Activated naive CD4-positive, alpha-beta T cell treated with anti-CD3 and anti-CD28 coated beads for 36 hours (primary cell): ENCODE data around the gene FPR1. TPM values are rescaled to one million over a fixed set of nuclear protein-coding genes. Genes with fewer than 3 reads are reported as not detected.

Experiments
- CTCF ChIA-PET: fragments of 350-600 bp; sonication (Branson Sonifier 250); formaldehyde crosslinking; loops from one replicate; lab custom pipeline; 2021; ENCODE audit warnings: antibody characterized with exemption; lab: Charles Lee
- DNase-seq: peaks from one replicate; pipeline ENCODE4 v3.0.0-alpha.2; 2020
- H3K27ac Mint-ChIP-seq: one replicate; pipeline ENCODE4 v1.8.0; 2021; ENCODE audit warnings: mild to moderate bottlenecking, mixed read lengths
- H3K27me3 Mint-ChIP-seq: one replicate; pipeline ENCODE4 v1.8.0; 2021; ENCODE audit warnings: low read depth, mixed read lengths
- H3K36me3 Mint-ChIP-seq: one replicate; pipeline ENCODE4 v1.8.0; 2021; ENCODE audit warnings: low read depth, mixed read lengths
- H3K4me1 Mint-ChIP-seq: one replicate; pipeline ENCODE4 v1.8.0; 2021; ENCODE audit warnings: low read depth, mixed read lengths
- H3K4me3 Mint-ChIP-seq: one replicate; pipeline ENCODE4 v1.8.0; 2021; ENCODE audit warnings: mild to moderate bottlenecking, moderate library complexity, mixed read lengths
- H3K9me3 Mint-ChIP-seq: one replicate; pipeline ENCODE4 v1.8.0; 2021; ENCODE audit warnings: mixed read lengths
- intact Hi-C: fragments of 100-400 bp; cut with micrococcal nuclease; formaldehyde crosslinking; loops from one replicate; pipeline ENCODE4 v1.15.1; 2023
- total RNA-seq, 2 experiments: library from RNA; stranded (reverse); gene quantifications; one replicate each; pipeline ENCODE4 v1.2.3, GENCODE V29; 2021

FPR1 gene
- total RNA-seq, 2 experiments from 2014 or later, result not detected

- Mint-ChIP-seq H3K4me3 (no peak overlapping the region), H3K4me1 (no peaks in the 10 kb centered on the region), H3K27me3 (no peaks in the 10 kb centered on the region), H3K36me3 (peaks cover 3% of the 10 kb centered on the region), H3K9me3 (no peaks in the 10 kb centered on the region), H3K27ac (no peak overlapping the region)
- DNase-seq, result no peak
- intact Hi-C loops, result no loop called here
- CTCF ChIA-PET, result interaction anchor here (1.1 kb wide), 1 partner anchor 39 kb away, joined by 3 read pairs; no protein-coding TSS in a partner anchor
These were observed 55.1 kb downstream of the FPR1 start for GRCh38 chr19:51696606-51697005.

Other genes with a start within 250 kb of the FPR1 start
- gene SIGLEC6, start 220.2 kb downstream of the FPR1 start, total RNA-seq, result not detected
- gene ZNF175, start 180.6 kb downstream of the FPR1 start, total RNA-seq, result 1 to 10 TPM; 6.5 to 7.9 TPM
- gene SIGLEC5, start 121.5 kb downstream of the FPR1 start, total RNA-seq, result under 1 TPM in 1 of 2 experiments, not detected in 1; 0.12 TPM
- gene SIGLEC14, start 105.1 kb downstream of the FPR1 start, total RNA-seq, result not detected
- gene SPACA6, start 58.5 kb downstream of the FPR1 start, total RNA-seq, result 1 to 10 TPM; 5.8 to 6.6 TPM
- not detected for gene HAS1, start 27.9 kb downstream of the FPR1 start, total RNA-seq
- gene FPR2, start 9.3 kb upstream of the FPR1 start, total RNA-seq, result not detected
- not detected for gene FPR3, start 43.3 kb upstream of the FPR1 start, total RNA-seq
- gene ZNF577, start 136.1 kb upstream of the FPR1 start, total RNA-seq, result 1 to 10 TPM; 5.4 to 5.6 TPM
- gene ZNF649, start 153.1 kb upstream of the FPR1 start, total RNA-seq, result 10 to 100 TPM; 10.4 to 11.6 TPM
- gene ZNF613, start 175.6 kb upstream of the FPR1 start, total RNA-seq, result 1 to 10 TPM; 2.0 to 3.1 TPM
- 1 to 10 TPM; 6.6 to 6.7 TPM for gene ZNF350, start 235.0 kb upstream of the FPR1 start, total RNA-seq